Stimulated activated CD8-positive, alpha-beta memory T cell treated with anti-CD3 and anti-CD28 coated beads, Interleukin-12 subunit alpha, Interleukin-12 subunit beta, amount 100 ng/mL, for 24 hours (primary cell): ENCODE data around the gene CEP135.
"Not testable (repeated sequence)": the region's sequence is repeated elsewhere in the genome, so short reads cannot be mapped to it uniquely, and the experiment has no call there.

ENCODE experiments used
- DNase-seq: peaks from one replicate; pipeline ENCODE4 v3.0.0-alpha.2; 2020; ENCODE audit errors: extremely low read depth

CEP135 gene, protein sequence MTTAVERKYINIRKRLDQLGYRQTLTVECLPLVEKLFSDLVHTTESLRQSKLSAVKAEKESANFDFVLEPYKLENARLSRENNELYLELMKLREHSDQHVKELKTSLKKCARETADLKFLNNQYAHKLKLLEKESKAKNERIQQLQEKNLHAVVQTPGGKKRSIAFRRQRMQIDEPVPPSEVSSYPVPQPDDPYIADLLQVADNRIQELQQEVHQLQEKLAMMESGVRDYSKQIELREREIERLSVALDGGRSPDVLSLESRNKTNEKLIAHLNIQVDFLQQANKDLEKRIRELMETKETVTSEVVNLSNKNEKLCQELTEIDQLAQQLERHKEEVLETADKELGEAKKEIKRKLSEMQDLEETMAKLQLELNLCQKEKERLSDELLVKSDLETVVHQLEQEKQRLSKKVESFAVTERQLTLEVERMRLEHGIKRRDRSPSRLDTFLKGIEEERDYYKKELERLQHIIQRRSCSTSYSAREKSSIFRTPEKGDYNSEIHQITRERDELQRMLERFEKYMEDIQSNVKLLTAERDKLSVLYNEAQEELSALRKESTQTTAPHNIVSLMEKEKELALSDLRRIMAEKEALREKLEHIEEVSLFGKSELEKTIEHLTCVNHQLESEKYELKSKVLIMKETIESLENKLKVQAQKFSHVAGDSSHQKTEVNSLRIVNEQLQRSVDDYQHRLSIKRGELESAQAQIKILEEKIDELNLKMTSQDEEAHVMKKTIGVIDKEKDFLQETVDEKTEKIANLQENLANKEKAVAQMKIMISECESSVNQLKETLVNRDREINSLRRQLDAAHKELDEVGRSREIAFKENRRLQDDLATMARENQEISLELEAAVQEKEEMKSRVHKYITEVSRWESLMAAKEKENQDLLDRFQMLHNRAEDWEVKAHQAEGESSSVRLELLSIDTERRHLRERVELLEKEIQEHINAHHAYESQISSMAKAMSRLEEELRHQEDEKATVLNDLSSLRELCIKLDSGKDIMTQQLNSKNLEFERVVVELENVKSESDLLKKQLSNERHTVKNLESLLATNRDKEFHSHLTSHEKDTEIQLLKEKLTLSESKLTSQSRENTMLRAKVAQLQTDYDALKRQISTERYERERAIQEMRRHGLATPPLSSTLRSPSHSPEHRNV

DNA sequence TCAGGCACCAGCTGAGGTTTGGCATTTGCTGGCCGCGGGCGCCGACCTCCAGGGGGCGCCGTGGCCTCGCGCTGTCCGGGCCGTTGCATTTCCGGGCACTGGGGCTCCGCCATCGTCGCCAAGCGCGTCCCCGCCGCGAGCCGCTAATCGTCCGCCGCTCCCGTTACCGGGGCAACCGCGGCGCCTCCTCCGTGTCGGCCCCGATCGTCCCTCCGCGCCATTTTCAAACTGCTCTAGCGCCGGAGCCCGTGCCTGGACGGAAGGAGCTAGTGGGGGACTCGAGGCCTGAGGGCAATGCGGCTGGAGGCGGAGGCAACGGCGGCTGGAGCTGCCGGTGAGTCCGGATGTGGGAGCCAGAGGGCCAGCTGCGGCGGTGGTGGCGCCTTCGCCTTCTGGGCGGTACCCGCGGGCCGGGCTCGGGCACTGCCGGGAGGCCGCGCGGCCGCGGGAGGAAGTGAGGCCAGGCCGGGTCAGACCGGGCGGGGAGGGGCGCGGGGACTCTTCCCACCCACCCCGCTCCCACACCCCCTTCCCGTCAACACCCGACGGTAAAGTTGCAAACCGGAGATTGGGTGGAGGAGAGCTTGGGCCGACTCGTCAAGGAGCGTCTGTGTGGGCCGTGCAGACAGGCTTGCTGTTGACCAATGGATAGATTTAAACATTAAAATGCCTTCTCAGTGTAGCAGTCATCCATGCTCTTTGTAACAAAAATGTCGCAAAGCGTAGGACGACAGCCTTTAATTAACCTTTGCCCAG is at the start of gene CEP135:
Gene CEP135, plus strand, starts transcription at position 220 of the 756 bp plus-strand sequence. CDS start 3,186 bp downstream, outside the sequence.
- DNase-seq = peak; percentile 79

DNA sequence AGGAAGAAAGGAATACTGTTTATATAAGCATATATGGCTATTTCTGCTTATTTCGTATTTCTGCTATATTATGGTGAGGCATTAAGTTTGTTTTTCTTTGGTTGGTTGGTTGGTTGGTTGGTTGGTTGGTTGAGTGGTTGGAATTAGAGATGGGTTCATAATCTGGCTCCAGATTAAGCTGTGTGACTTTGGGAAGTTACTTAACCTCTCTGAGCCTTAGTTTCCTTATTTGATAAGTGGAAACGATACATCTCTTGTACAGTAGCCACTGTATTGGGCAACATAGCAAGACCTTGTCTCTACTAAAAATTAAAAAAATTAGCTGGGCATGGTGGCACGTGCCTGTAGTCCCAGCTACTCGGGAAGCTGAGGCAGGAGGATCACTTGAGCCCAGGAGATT is 46.1 kb upstream of the CEP135 start:
- DNase-seq = no peak

DNA sequence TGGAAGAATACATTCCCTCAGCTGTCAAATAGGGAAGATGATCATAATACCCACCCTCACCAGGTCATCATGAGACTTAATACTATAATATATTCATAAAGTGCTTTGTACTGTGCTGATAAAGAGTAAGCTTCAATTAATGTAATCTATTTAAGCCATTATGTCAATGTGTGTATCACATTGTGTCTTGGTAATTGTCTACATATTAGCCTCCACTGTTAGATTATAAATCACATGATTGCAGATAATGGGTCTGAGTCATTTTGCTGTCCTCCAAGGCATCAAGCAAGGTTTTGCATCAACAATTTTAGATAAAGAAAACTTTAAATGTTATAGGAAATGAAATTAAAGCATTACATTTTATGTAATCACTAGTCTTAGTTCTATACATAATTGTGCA is 45.2 kb upstream of the CEP135 start:
- no peak for DNase-seq

DNA sequence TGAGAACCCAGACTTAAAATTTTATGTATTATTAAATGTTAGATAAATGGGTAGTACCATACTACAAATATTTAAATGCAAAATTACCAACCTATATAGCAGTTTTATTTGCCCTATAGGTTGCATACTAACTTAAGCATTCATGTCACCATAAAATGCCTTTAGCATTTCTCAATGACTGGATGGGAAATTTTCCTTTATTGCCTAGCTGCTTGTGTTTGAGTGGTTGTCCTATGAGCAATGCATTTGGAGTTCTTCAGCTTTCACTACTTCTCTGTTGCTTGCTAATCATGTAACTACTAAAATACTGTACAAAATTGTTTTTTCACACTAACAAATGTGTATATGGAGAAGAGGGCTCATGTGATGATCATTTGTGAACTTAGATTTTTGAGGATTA is 44.2 kb upstream of the CEP135 start:
- DNase-seq = no peak

DNA sequence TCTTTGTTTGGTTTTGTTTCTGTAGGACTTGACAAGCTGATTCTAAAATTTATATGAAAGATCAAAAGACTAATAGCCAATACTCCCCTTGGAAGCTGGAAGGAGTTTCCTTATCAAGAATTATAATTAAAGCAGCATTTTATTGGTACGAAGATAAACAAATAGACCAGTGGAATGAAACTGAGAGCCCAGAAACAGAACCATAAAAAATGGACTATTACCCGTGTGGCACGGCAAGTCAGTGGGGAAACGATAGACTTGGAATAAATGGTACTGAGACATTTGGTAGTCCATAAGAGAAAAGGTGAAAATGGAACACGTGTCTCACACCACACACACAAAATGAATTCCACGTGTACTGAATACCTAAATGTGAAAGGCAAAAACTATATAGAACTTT is 42.4 kb upstream of the CEP135 start:
- no peak for DNase-seq

DNA sequence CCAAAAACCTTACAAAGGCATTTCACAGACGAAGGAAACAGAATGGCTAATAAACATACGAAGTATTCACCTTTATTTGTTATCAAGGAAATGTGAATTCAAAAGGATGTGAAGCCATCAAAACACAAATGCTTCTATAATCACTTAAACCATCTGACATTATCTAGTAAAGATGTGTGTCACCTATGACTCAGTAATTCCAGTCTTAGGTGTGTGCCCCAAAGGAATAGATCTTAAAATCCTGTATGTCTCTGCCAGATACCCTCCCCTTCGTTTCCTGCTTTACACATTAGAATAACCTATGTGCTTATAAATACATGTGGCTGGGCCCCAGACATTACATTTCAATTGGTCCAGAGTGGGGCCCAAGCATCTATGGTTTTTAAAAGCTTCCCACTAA is 41.8 kb upstream of the CEP135 start:
- no peak for DNase-seq

DNA sequence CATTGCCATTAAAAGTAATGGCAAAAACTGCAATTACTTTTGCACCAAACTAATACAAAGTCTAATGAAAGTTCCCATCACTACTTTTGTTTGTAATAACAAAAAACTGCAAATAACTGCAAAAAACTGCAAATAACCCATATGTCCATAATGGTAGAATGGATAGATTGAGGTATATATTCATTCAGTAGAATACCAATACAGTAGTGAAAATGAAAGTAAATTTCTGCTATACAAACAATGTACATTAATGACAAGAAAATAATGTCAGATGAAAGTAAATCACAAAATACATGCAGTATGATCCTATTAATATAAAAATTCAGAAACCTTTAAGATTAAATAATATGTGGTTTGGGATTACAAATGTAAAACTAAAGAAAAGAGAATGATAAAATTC is 41.3 kb upstream of the CEP135 start:
- DNase-seq = no peak

DNA sequence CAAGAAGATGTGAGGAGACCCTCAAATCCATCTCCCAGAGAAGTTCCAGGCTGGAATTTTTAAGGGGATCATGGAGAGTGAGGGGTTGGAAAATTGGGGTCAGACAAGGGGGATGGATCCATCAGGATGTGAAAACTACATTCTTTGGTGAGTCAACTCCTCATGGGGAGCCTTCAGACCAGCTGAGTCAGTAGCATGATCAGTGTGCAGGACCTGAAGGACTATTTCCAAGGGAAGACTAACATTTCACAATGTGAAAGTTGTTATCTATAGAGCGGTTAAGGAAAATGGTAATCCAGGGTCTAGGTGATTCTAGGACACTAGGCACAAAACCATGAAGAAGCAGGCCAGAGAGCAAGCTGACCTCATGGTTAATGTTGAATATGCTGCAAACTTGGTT is 38.6 kb upstream of the CEP135 start:
- no peak for DNase-seq

DNA sequence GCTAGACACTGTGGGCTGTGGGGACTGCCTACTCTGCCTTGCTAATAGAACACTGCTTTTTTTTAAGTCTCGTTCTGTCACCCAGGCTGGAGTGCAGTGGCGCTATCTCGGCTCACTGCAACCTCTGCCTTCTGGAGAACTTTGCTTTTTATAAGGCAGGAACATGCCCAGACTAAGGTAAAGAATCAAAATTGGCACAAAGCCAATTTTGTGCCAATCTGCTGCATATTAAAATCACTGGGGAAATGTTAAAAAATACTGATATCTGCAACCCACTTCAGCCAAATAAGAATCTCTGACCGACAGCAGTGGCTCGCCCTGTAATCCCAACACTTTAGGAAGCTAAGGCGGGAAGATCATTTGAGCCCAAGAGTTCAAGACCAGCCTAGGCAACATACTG is 36.5 kb upstream of the CEP135 start:
- no peak for DNase-seq

DNA sequence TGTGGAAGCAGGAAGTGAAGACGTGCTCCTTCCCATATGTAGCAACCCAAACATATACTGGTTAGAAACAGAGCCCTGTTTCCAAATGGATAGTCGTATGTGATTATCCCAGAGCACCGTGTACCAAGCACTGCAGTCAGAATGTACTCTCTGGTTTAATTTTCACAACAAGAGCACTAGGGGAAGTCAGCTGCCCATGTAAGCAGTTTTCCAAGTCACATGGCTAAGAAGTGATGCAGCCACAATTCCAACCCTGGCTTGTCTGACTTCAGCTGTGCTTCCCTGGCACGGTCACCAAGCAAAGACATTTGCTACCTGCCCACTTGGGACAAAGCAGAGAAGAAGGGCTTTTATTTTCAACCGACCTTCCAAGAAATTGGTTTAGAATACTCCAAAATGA is 28.2 kb upstream of the CEP135 start:
- no peak for DNase-seq

DNA sequence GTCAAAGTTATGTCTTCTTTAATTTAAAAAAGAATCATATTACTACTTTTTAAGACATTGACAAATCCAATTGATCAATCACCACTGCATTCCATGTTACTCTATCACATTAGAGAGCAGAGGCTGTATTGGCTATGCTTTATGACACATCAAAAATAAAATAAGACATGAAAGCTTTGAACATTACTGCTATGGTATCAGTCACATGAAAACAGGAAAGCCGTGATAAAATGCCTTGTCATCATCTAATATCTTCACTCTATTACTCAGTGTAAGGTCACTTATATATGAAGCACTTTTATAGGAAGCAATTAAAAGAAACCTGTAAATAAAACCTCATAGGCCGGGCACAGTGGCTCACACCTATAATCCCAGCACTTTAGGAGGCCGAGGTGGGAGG is 27.7 kb upstream of the CEP135 start:
- no peak for DNase-seq

DNA sequence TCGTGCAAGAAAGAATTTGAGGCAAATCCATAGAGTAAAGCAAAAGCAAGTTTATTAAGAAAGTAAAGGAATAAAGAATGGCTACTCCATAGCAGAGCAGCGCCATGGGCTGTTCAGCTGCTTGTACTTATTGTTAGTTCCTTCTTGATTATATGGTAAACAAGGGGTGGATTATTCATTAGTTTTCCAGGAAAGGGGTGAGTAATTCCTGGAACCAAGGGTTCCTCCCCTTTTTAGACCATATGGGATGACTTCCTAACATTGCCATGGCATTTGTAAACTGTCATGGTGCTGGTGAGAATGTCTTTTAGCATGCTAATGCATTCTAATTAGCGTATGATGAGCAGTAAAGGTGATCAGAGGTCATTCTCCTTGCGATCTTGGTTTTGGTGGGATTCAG is 23.5 kb upstream of the CEP135 start:
- no peak for DNase-seq

DNA sequence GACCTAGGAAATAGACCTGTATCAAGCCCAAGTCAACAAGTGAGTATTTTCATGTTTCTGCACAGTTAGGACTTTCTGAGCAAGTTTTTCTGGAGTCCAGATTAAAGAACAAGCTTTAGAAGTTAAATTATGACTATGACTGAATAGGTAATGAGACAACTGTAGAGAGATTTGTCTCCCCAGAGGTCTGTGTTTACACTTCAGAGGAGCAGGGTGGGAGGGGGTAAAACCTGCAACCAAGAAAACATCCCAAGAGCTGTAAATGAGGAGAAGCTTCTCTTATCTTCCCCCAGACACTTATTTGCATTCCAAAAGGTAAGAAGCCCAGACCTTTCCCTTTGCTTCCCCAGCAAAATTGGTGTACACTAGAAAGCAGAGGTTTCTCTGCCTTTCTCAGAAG is 22.1 kb upstream of the CEP135 start:
- no peak for DNase-seq

DNA sequence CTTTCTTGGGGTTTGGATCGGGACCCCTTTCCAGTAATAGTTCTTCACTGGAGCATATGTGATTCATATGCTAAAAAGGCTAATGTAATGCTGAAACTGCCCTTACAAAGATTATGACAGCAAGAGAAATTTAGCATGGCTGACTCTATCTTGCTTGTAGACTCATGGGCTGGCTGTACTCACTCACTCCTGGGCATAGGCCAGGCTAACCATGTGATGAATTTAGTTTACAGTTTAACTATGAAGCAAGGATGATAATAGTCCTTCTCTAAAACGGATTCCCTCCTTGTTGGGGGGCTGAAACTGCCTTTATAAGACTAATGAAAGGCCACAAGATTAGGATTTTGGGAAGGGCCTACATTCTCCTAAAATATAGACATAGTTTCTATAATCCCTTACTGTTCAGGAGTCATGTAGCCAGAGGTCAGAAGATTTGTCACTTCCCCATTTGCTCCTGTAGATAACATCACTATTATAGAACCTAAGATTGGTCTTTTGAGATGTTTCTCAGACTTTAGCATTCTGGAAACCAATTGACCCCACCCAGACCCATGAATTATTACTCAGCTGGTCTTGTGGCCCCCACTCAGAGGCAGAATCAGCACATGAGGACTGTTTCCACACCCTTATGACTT is 20.8 kb upstream of the CEP135 start:
- DNase-seq = no peak

DNA sequence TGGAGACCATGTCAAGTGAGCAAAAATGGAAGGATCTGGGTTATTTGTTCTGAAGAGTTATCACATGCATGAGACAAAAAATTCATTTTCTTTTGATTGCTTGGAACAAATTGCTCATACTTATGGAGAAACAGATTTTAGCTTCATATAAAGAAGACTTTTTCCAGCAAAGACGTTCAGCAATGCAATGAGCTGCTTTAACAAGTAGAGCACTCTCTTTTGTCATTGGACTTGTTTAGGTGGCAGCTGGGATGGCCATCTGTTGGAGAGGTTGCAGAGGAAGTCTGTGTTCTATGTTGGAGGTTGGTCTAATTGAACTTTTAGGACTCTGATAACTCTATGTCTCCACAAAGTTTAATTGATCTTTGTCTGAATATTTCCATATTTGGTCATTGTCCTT is 19.9 kb upstream of the CEP135 start:
- DNase-seq = no peak

DNA sequence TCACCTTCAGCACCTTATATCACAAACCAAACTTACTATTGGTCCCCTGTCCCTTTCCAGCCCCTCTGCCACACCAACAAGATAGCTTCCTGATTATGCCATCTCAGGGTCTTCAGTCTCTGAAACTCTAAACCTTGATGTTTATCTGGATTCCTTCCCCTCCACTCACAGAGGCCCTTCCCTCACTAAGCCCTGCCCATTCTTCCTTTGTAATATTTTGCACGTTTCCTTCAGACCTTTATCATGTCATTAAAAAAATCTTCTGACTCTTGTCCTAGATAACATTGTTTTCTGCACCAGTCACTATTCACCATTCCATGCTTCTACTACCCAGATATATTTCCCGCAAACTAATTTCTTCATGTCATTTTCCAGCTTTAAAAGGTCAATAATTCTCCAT is 17.7 kb upstream of the CEP135 start:
- DNase-seq = no peak

DNA sequence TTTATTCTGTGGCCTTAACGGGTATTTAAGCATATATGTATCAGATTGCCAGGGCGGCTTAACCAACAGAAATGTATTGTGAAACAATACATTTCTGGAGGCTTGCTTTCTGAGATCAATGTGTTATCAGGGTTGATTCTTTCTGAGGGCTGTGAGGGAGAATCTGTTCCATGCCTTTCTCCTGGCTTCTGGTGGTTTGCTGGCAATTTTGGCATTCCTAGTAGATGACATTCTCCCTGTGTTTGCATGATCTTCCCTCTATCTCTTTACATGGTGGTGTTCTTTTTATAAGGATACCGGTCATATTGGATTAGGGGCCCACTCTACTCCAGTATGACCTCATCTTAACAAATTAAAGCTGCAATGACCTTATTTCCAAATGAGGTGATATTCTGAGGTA is 16.9 kb upstream of the CEP135 start:
- no peak for DNase-seq

DNA sequence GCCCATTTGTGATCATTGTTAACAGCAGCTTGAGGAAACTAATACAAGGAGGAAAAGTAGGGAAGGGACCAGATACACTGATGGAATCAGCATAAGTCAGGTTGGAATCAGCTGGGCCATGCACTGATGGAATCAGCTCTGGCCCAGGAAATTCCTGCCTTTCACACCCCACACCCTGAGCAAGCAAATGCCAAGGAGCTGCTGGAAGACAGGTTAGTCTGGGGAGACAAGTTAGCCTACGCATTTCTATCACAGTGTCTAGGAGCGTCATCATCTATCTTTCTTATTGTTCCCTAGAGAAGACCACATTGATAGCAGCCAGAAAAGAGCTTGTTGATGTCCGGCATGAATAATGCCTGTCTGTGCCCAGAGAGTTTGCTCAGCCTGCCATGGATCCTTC is 16.2 kb upstream of the CEP135 start:
- DNase-seq = no peak

DNA sequence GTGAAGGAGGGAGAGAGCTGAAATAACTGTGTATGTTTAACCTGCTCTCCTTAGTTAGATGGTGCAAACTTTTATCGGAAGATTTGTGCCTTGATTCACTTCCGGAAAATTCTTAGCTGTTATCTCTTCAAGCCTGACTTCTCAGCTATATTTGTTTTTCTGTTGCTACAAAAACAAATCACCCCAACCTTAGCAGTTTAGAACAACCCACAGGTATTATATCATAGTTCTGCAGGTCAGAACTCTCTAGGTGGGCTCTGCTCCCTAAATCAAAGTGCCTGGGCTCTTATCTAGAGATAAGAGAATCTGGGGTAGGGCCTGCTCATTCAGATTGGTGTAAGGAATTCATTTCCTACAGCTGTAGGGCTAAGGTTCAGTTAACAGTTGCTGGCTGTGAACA is 15.1 kb upstream of the CEP135 start:
- no peak for DNase-seq

DNA sequence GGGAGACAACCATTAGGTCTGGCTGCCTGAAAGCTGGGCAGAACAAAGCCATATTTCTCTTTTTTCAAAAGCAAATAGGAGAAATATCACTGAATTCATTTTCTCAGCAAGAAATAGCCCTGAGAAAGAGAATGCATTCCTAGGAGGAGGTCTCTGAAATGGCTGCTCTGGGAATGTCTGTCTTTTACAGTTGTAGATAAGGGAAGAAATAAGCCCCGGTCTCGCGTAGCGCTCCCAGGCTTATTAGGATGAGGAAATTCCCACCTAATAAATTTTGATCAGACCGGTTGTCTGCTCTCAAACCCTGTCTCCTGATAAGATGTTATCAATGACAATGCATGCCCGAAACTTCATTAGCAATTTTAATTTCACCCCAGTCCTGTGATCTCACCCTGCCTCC is 12.8 kb upstream of the CEP135 start:
- not testable (repeated sequence) for DNase-seq

DNA sequence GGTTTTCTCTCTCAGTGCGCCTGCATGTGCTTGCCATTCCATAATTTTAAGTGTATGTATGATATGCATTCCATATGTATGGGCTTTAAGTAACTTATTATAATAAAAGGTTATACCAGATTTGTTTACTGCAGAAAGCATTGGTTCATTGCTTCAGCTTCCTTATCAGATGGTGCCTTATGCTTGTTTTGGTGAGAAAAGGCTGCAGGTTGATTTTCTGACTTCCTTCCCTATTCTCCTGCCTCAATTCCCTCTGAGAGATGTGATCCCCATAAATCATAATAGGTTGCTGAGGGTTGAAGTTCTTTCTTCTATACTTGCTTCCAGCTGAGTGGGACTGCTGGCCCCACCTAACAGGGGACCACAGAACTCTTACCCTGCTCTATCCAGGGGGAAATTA is 10.3 kb upstream of the CEP135 start:
- no peak for DNase-seq
